HG03060 (cell line): ENCODE data around the gene SYNPO.

ENCODE experiments used
- ATAC-seq: cut with Tn5 transposase; IDR thresholded peaks from one replicate; pipeline ENCODE4 v1.9.1; 2021; ENCODE audit warnings: low read depth, moderate number of reproducible peaks; ENCODE audit not compliant: unreplicated experiment

The SYNPO gene

GRCh38 chr5:150624334-150625163, 15.9 kb upstream of the SYNPO start:
- no peak for ATAC-seq

DNA sequence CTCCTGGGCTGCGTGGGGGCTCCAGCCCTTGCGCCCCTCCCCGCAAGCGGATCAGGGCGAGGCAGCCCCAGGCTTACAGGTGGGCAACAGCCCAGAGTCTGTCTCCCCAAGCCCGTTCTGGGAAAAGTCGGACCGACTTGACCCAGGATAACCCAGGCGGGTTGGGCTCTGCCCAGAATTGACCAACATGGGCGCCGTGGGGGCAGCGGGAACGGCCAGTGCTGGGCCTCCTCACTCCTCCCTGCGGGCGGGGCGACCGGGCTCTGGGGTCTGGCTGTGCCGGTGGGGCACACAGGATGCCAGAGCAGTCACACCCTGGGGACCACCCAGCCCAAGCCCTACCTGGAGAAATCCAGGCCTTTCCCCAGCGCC, 15.3 kb upstream of the SYNPO start:
- ATAC-seq: no peak

- ATAC-seq: peak; percentile 34
These were observed 14.4 kb upstream of the SYNPO start for GRCh38 chr5:150625831-150626746.

DNA sequence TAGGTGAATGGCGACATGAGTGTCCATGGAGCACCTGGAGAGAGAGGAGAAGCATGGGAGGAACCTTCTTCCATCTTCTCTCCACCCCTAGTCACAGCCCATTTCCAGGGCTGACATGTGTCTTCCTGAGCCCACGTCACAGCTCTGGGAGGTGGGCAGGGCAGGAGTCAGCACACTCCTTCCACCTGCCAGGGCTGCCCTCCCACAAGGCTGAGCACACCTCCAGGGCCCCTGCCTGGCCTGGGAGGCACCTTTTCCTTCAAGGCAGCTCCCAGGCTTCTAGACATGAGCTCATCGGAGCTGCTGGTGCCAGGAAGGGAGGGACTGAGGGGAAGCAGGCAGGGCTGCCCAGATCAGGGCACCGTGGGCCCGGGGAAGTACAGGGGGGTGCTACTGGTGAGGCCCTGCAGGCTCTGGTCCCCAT, 13.6 kb upstream of the SYNPO start:
- ATAC-seq: no peak

DNA sequence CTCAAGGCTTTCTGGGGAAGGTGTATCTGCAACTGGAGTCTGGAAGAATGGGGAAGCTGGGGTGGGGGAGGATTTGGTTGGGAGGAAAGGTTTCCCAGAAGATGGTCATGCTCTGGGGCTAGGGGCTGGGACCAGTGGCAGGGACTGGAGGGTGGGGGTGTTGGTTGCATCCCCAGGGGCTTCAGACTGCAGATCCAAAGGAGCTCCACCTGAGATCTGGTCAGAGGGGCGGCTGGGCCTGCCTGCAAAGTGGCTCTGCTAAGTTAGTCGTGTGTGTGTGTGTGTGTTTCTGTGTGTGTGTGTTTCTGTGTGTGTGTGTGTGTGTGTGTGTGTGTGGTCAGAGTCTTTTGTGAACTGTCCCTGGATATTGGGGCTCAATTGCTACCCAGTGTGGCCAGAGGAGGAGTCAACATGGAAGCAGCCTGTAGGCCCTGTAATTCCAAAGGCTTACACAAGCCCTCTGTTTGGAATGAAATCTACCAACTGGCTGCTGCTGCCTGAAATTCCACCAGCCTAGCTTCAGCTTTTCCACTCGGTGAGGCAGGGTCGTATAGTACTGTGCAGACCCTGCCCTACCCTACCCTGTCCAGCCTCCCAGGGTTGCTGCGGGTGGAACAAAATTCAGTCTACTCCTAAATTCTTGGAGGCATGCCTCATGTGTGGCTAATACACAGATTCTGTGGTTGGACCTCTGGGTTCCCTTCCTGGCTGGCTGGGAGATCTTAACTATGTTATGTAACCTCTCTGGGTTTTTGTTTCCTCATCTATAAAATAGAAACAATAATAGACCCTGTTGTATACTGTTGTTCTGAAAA, 12.5 kb upstream of the SYNPO start:
- ATAC-seq: no peak

DNA sequence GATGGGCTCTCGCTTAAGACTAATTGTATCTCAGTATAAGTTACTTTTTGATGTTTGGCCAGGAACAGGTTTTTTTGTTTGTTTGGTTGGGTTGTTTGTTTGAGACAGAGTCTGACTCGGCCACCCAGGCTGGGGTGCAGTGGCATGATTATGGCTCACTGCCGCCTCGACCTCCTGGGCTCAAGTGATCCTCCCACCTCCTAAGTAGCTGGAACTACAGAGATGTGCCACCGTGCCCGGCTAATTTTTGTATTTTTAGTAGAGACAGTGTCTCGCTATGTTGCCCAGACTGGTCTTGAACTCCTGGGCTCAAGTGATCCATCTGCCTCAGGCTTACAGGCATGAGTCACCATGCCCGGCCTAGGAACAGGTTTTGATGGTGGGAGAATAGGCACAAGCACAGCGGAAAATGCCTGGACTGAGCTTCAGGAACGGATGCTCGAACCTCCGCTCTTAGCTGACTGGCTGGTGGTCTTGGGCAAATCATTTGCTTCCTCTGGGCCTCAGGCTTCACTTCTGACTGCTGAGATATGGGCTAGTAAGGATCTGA, 11.4 kb upstream of the SYNPO start:
- ATAC-seq: no peak

- ATAC-seq: no peak
These were observed 10.4 kb upstream of the SYNPO start for GRCh38 chr5:150630016-150630415.

GRCh38 chr5:150630461-150631325, 9.8 kb upstream of the SYNPO start:
- ATAC-seq: no peak

- no peak for ATAC-seq
These were observed 9.1 kb upstream of the SYNPO start for GRCh38 chr5:150631326-150631701.

DNA sequence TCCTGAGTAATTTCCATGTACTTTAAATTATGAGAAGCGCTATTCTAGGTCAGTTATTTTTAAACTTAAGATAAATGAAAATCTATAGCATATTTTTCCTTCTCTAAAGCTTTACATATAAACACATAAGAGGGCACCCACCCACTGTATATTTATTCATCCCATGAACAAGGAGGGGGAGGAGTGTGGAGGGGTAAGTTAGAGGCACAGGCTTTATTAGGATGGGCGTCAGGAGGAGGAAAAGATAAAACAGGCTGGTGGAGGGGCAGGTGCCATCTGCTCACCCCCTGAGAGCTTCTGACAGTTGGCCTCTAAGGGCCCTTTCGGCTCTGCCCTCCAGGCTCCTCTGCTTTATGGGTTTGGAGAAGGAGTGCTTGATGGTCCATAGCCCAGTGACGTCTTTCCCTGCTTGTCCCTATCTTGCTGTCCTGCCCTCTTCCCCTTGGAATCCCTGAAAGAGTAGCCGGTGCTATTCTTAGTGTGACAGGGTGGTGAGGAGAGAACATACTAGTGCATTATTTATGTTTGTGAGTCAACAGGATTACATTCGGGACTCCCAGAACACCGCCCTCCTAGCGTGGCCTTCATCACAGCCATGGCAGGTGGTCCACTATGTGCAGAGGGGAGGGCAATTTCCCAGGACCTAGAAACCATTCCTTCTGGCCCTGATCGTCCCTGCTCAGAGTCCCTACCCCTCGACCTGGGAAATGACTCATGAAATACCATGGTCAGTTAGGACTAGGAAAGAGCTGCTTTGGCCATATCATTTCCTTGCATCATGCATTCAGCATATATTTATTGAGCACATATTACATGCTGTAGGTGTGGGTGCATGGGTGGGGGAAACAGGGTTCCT, 7.9 kb upstream of the SYNPO start:
- no peak for ATAC-seq

DNA sequence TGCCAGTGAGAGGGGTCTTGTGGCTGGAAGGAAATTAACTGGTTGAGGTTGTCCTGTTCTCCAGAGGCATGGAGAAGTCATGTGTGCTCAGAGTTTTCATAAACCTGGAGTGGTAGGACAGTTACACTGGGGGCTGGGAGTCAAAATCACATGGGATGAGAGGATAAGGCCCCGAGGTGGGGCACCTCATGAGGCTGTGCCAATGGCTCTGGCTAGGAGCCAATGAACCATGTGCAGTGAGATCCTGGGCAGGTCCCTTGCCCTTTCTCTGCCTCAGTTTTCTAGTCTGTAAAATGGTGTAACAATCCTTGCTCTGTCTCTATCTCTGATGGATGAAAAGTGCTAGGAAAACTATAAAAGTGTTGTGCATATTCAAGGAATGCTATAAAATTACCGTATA, 7.0 kb upstream of the SYNPO start:
- no peak for ATAC-seq

DNA sequence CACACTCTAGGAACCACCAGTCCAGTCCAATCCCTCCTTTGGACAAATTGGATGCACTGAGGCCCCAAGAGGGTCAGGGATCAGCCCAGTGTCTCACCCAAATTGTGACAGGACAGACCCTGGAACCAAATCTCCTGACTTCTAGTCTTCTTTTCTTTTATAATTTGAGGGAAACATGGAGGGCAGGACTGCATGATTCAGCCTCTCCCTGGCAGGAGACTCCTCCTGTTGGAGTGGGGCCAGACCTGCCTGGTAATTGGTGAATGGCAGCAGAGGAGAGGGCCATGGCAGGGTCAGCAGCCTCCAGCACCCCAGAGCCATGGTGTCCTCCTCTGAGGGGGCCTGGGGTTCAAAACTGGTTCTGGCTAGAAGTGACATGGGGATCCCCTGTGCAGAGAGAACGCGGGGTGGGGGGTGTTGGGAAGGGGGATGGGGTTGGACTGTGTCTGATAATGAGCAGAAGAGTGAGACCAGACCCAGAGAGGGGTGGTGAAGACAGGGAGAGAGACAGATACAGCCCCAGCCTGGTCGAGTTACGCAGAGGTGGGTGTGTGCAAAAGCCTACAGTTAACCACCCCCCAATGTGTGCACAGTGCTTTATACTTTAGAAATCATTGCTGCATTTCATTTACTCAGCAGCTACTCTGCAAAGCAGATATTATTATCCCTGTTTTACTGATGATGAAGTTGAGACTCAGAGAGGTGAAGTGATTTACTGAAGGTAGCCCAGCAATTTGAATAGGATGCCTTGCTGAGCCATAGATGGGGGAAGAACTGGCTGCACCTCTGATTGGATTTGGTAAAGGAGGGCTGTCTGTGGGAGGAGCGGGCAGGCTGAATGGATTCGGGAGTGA, 3.8 kb upstream of the SYNPO start:
- ATAC-seq: no peak

DNA sequence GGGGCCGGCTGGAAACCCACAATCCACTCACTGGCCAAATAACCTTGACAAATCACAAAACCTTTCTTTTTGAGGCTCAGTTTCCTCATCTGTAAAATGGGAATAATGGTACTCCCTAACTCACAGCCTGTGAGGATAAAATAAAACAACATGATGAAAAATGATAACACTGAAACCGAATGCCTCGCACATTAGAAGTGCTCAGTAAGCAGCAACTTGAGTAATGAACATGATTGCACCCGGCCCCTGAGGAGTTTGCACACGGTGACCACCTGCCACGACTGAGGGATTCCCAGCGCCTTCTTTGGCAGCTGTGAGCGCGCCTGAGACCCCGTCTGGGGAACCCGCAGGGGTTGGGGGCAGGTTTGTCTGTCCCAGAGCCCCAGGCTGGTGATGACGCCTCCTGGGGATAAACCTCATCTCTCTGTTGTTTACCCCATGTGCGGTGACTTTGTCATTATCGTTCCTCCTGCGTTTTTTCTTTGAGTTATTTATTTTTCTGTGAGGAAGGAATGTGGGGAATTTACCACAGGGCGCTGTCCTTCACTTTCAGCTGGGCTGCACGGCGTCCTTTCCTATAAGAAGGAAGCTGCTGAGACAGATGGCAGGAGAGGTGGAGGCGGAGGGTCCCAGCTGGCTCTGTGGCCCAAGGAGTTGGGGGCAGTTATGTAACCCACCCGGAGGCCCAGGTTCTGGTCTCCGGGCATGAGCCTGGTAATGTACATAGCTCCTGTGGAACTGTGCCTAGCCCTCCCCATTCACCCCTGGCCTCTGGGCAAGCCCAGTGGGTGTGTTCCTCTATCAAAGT, 3.0 kb upstream of the SYNPO start:
- no peak for ATAC-seq

GRCh38 chr5:150638053-150638444, 2.4 kb upstream of the SYNPO start:
- ATAC-seq: no peak

GRCh38 chr5:150638488-150639376, 1.7 kb upstream of the SYNPO start:
- ATAC-seq: no peak

DNA sequence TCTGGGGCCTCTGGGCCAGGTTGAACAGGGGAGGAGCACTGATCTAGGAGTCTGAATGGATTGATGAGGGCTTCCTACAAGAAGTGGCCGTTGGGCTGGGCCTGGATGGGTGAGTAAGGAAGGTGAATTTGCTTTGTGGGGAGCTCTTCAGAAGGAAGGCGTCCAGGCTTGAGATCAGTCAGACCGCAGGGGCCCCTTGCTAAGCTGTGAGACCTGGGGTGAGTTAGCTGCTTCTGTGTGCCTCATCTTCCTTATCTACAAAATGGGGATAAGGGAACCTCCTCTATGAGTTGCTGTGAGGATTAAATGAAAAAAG, 1.1 kb upstream of the SYNPO start:
- ATAC-seq: no peak
